SK-N-SH (cell line): ENCODE data around the gene MYO10.

Source experiments
- CTCF ChIP-seq: fragments of 200-600 bp; sonication (generic); IDR thresholded peaks from 2 replicates; pipeline ENCODE4 v1.6.1; 2017; ENCODE audit warnings: antibody characterized with exemption, mild to moderate bottlenecking, moderate library complexity
- EZH2phosphoT487 ChIP-seq: fragments of 200-600 bp; sonication (generic); IDR thresholded peaks from 2 replicates; pipeline ENCODE4 v1.6.1; 2017; ENCODE audit warnings: low read depth, mixed run types, mild to moderate bottlenecking, antibody characterized with exemption, moderate library complexity, borderline replicate concordance
- FOXJ3 ChIP-seq: sonication (generic); formaldehyde crosslinking; IDR thresholded peaks from 2 replicates; pipeline ENCODE4 v1.5.1; 2020; ENCODE audit warnings: mild to moderate bottlenecking, missing genetic modification reagents
- MXI1 ChIP-seq: IDR thresholded peaks from 2 replicates; pipeline ENCODE4 v1.6.1; 2012; ENCODE audit warnings: mild to moderate bottlenecking, low read depth, low read length, improper control_type of control experiment
- RFX5 ChIP-seq: IDR thresholded peaks from 2 replicates; pipeline ENCODE4 v1.6.1; 2012; ENCODE audit warnings: mild to moderate bottlenecking, improper control_type of control experiment, low read length
- TF ChIP-seq, protein P1 (sequence below): IDR thresholded peaks from 2 replicates; pipeline ENCODE4 v1.4.0; 2012; ENCODE audit warnings: low read depth, borderline replicate concordance

DNA sequence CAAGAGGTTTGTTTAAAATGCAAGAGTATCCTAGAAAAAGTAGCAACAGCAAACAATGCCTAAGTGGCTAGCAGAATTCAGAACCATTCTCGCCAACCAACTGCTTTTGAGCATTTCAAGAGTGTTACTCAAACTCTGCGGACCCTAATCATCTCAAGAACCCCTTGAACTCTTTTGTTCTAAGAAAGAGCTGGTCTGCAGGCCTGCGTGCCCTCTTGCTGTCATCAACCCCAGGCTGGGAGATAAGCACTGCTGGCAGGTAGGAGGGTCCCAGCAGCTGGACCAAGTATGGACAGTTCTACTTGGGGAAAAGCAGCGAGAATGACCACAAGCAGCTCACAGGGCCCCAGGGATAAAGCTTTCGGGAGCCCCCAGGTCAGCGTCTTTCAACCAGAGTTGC, 38.3 kb downstream of the MYO10 start:
- TF ChIP-seq FOXJ3 (CRISPR knock-in tag) = no peak
- TF ChIP-seq MXI1 = no peak
- TF ChIP-seq RFX5 = no peak
- no peak for TF ChIP-seq CTCF
- TF ChIP-seq EZH2phosphoT487 = no peak
- TF ChIP-seq, protein P1, sequence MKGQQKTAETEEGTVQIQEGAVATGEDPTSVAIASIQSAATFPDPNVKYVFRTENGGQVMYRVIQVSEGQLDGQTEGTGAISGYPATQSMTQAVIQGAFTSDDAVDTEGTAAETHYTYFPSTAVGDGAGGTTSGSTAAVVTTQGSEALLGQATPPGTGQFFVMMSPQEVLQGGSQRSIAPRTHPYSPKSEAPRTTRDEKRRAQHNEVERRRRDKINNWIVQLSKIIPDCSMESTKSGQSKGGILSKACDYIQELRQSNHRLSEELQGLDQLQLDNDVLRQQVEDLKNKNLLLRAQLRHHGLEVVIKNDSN = no peak
